Neural cell (in vitro differentiated cells): ENCODE measurements around the gene CSMD2. TPM values are rescaled to one million over a fixed set of nuclear protein-coding genes. Genes with fewer than 3 reads are reported as not detected.

Source experiments
- H2AFZ ChIP-seq: fragments of 200-600, 300-800 bp; sonication (generic), shearing (Covaris generic); 2 replicates; pipeline ENCODE4 v1.6.0; 2014; ENCODE audit warnings: low read depth, mild to moderate bottlenecking, antibody characterized with exemption, low read length, moderate library complexity
- H3F3A ChIP-seq: fragments of 200-600 bp; shearing (Covaris generic); 2 replicates; pipeline ENCODE4 v1.6.1; 2016; ENCODE audit warnings: mild to moderate bottlenecking, moderate library complexity, mixed read lengths, antibody characterized with exemption, low read length; ENCODE audit not compliant: insufficient read depth, poor library complexity, severe bottlenecking
- H3K27ac ChIP-seq: fragments of 200-600, 300-800 bp; sonication (generic), shearing (Covaris generic); 2 replicates; pipeline ENCODE4 v1.5.1; 2014; ENCODE audit warnings: mild to moderate bottlenecking, low read length, moderate library complexity
- H3K27me3 ChIP-seq: fragments of 300-800, 200-600 bp; sonication (generic), shearing (Covaris generic); 2 replicates; pipeline ENCODE4 v1.6.0; 2014; ENCODE audit warnings: mild to moderate bottlenecking, low read depth, low read length, moderate library complexity; ENCODE audit not compliant: insufficient read depth
- H3K36me3 ChIP-seq: fragments of 300-800, 200-600 bp; sonication (generic), shearing (Covaris generic); 2 replicates; pipeline ENCODE4 v1.5.1; 2014; ENCODE audit warnings: mild to moderate bottlenecking, antibody characterized with exemption, low read length, moderate library complexity; ENCODE audit not compliant: insufficient read depth
- H3K4me2 ChIP-seq: fragments of 300-800, 200-600 bp; sonication (generic), shearing (Covaris generic); 2 replicates; pipeline ENCODE4 v1.6.0; 2014; ENCODE audit warnings: mild to moderate bottlenecking, low read length
- H3K4me3 ChIP-seq: fragments of 300-800, 200-600 bp; sonication (generic), shearing (Covaris generic); 2 replicates; pipeline ENCODE4 v1.5.1; 2014; ENCODE audit warnings: mild to moderate bottlenecking, low read length, moderate library complexity
- H3K79me2 ChIP-seq: fragments of 200-600 bp; shearing (Covaris generic); replicated peaks from 2 replicates; pipeline ENCODE4 v1.6.0; 2014; ENCODE audit warnings: mild to moderate bottlenecking, low read length, moderate library complexity; ENCODE audit not compliant: insufficient read depth
- H3K9ac ChIP-seq: fragments of 300-800, 200-600 bp; sonication (generic), shearing (Covaris generic); 2 replicates; pipeline ENCODE4 v1.6.1; 2016; ENCODE audit warnings: mild to moderate bottlenecking, low read length, mixed read lengths
- H3K9me2 ChIP-seq: fragments of 200-600 bp; shearing (Covaris generic); 2 replicates; pipeline ENCODE4 v1.6.1; 2016; ENCODE audit warnings: mild to moderate bottlenecking, low read length, mixed read lengths; ENCODE audit not compliant: insufficient read depth
- H3K9me3 ChIP-seq: fragments of 200-600, 300-800 bp; sonication (generic), shearing (Covaris generic); 2 replicates; pipeline ENCODE4 v1.6.1; 2016; ENCODE audit warnings: mild to moderate bottlenecking, mixed run types, low read length, moderate library complexity, mixed read lengths
- H4K20me1 ChIP-seq: fragments of 200-600 bp; shearing (Covaris generic); 2 replicates; pipeline ENCODE4 v1.6.1; 2016; ENCODE audit warnings: mild to moderate bottlenecking, mixed run types; ENCODE audit not compliant: insufficient read depth
- CTCF ChIP-seq: fragments of 450-650 bp; IDR thresholded peaks from 2 replicates; pipeline ENCODE4 v1.5.1; 2014; ENCODE audit warnings: antibody characterized with exemption, mild to moderate bottlenecking, moderate library complexity; ENCODE audit not compliant: poor library complexity, severe bottlenecking
- EP300 ChIP-seq: fragments of 450-650 bp; conservative IDR thresholded peaks from 2 replicates; pipeline ENCODE4 v1.6.1; 2014; ENCODE audit warnings: antibody characterized with exemption, mild to moderate bottlenecking, moderate library complexity; ENCODE audit not compliant: poor library complexity, severe bottlenecking
- EZH2 ChIP-seq: fragments of 200-600, 300-800 bp; shearing (Covaris generic), sonication (generic); IDR thresholded peaks from 2 replicates; pipeline ENCODE4 v1.6.1; 2014; ENCODE audit warnings: antibody characterized with exemption, low read length, borderline replicate concordance, mild to moderate bottlenecking; ENCODE audit not compliant: insufficient read depth, poor library complexity, severe bottlenecking
- MXI1 ChIP-seq: fragments of 450-650 bp; conservative IDR thresholded peaks from 2 replicates; pipeline ENCODE4 v1.6.1; 2014; ENCODE audit warnings: antibody characterized with exemption, mild to moderate bottlenecking; ENCODE audit not compliant: poor library complexity, severe bottlenecking
- POLR2AphosphoS5 ChIP-seq: IDR thresholded peaks from 2 replicates; pipeline ENCODE4 v1.6.1; 2012
- RAD21 ChIP-seq: fragments of 450-650 bp; conservative IDR thresholded peaks from 2 replicates; pipeline ENCODE4 v1.6.1; 2014; ENCODE audit warnings: antibody characterized with exemption, mild to moderate bottlenecking, moderate library complexity
- REST ChIP-seq: IDR thresholded peaks from 2 replicates; pipeline ENCODE4 v1.6.1; 2012; ENCODE audit warnings: borderline replicate concordance
- SMC3 ChIP-seq: fragments of 450-650 bp; conservative IDR thresholded peaks from 2 replicates; pipeline ENCODE4 v1.6.1; 2014; ENCODE audit warnings: antibody characterized with exemption, mild to moderate bottlenecking, moderate library complexity; ENCODE audit not compliant: poor library complexity
- TAF1 ChIP-seq: IDR thresholded peaks from 2 replicates; pipeline ENCODE4 v1.6.1; 2012; ENCODE audit warnings: low read depth
- polyA plus RNA-seq: library from polyadenylated mRNA; depleted of rRNA; stranded (reverse); fragments of >200 nt; gene quantifications from 2 replicates; pipeline ENCODE4 v1.2.3, GENCODE V29; 2014

CSMD2 gene
- polyA plus RNA-seq, 1 donor from 2014 or later, result 9.6 TPM

- Histone ChIP-seq H3K9me2 (no peaks in the 10 kb centered on the region), H3K4me3 (no peak overlapping the region), H3K27ac (no peak overlapping the region), H2AFZ (no peak overlapping the region), H3K79me2 (no peaks in the 10 kb centered on the region), H4K20me1 (no peaks in the 10 kb centered on the region), H3K9me3 (no peaks in the 10 kb centered on the region), H3K27me3 (no peaks in the 10 kb centered on the region), H3K36me3 (no peaks in the 10 kb centered on the region), H3F3A (no peaks in the 10 kb centered on the region), H3K4me2 (no peak overlapping the region), H3K9ac (no peak overlapping the region)
- TF ChIP-seq CTCF (no peak), RAD21 (no peak), TAF1 (no peak), REST (no peak), SMC3 (no peak), EZH2 (no peak), MXI1 (no peak), POLR2AphosphoS5 (no peak), EP300 (no peak)
Measured at GRCh38 chr1:34126486-34126885, 38.5 kb downstream of the CSMD2 start.

- no peak overlapping the region for H3K27ac ChIP-seq
- H3K27me3 ChIP-seq, result no peaks in the 10 kb centered on the region
- no peaks in the 10 kb centered on the region for H3K79me2 ChIP-seq
- H3F3A ChIP-seq, result no peaks in the 10 kb centered on the region
- H2AFZ ChIP-seq, result no peak overlapping the region
- H3K4me2 ChIP-seq, result no peak overlapping the region
- no peak for TF ChIP-seq EP300
- TF ChIP-seq MXI1, result no peak
- TF ChIP-seq RAD21, result no peak
- TF ChIP-seq POLR2AphosphoS5, result no peak
- no peaks in the 10 kb centered on the region for H3K9me2 ChIP-seq
- H3K4me3 ChIP-seq, result no peak overlapping the region
- no peaks in the 10 kb centered on the region for H3K9me3 ChIP-seq
- H3K9ac ChIP-seq, result no peak overlapping the region
- H4K20me1 ChIP-seq, result no peaks in the 10 kb centered on the region
- no peaks in the 10 kb centered on the region for H3K36me3 ChIP-seq
Measured at GRCh38 chr1:34125721-34126380, 39.2 kb downstream of the CSMD2 start.
